CD4-positive, alpha-beta T cell (primary cell): ENCODE results near the gene GRM8. TPM values are rescaled to one million over a fixed set of nuclear protein-coding genes. Genes with fewer than 3 reads are reported as not detected.

ENCODE experiments used
- ATAC-seq: fragments of 200-7000 bp; cut with Tn5 transposase; one replicate; pipeline ENCODE4 v1.10.0; 2022; ENCODE audit warnings: mild to moderate bottlenecking; ENCODE audit not compliant: poor library complexity
- CTCF ChIA-PET: fragments of 350-600 bp; sonication (Branson Sonifier 250); formaldehyde crosslinking; loops from one replicate; lab custom pipeline; 2021; ENCODE audit warnings: antibody characterized with exemption, inconsistent platforms; lab: Charles Lee
- POLR2A ChIA-PET: fragments of 350-600 bp; sonication (Branson Sonifier 250); formaldehyde crosslinking; loops from one replicate; lab custom pipeline; 2021; ENCODE audit warnings: antibody characterized with exemption, inconsistent platforms; lab: Charles Lee
- DNase-seq, 14 experiments: peaks; one replicate each; pipeline ENCODE4 v3.0.0-alpha.2; 2013 to 2020; ENCODE audit warnings: mixed read lengths in 2 of 14
- H3K27ac ChIP-seq, 2 donors: one replicate each; pipeline versions ENCODE4 v1.5.1 to v1.7.0; 2013; ENCODE audit warnings: low read length in 2 of 2, low read depth in 1 of 2, mild to moderate bottlenecking in 1 of 2
- H3K27me3 ChIP-seq, 2 experiments: 1 replicate in 1 of 2; 2 replicates in 1 of 2; pipeline versions ENCODE4 v1.6.1 to v1.7.0; 2013; ENCODE audit warnings: low read length in 2 of 2, control low read depth in 1 of 2, mild to moderate bottlenecking in 1 of 2, moderate library complexity in 1 of 2; ENCODE audit not compliant: insufficient read depth in 2 of 2, control insufficient read depth in 1 of 2
- H3K36me3 ChIP-seq: one replicate; pipeline ENCODE4 v1.6.1; 2013; ENCODE audit warnings: low read length, control low read depth; ENCODE audit not compliant: insufficient read depth
- H3K4me1 ChIP-seq: one replicate; pipeline ENCODE4 v1.6.1; 2013; ENCODE audit warnings: low read length, control low read depth; ENCODE audit not compliant: insufficient read depth
- H3K4me3 ChIP-seq: one replicate; pipeline ENCODE4 v1.5.1; 2013; ENCODE audit warnings: mild to moderate bottlenecking, low read length, moderate library complexity
- H3K9me3 ChIP-seq, 2 experiments: 1 replicate in 1 of 2; 2 replicates in 1 of 2; pipeline versions ENCODE4 v1.6.1 to v1.7.0; 2013; ENCODE audit warnings: low read length in 2 of 2, mild to moderate bottlenecking in 2 of 2, control low read depth in 1 of 2, moderate library complexity in 1 of 2; ENCODE audit not compliant: control insufficient read depth in 1 of 2, insufficient read depth in 1 of 2
- H3K27ac Mint-ChIP-seq: one replicate; pipeline ENCODE4 v1.8.0; 2020; ENCODE audit warnings: mixed read lengths
- H3K27me3 Mint-ChIP-seq: one replicate; pipeline ENCODE4 v1.8.0; 2021; ENCODE audit warnings: mixed read lengths
- H3K36me3 Mint-ChIP-seq: one replicate; pipeline ENCODE4 v1.8.0; 2021; ENCODE audit warnings: low read depth, mixed read lengths
- H3K4me1 Mint-ChIP-seq: one replicate; pipeline ENCODE4 v1.8.0; 2021; ENCODE audit warnings: low read depth, mixed read lengths
- H3K4me3 Mint-ChIP-seq: one replicate; pipeline ENCODE4 v1.8.0; 2020; ENCODE audit warnings: mild to moderate bottlenecking, mixed read lengths
- H3K9me3 Mint-ChIP-seq: one replicate; pipeline ENCODE4 v1.8.0; 2020; ENCODE audit warnings: mixed read lengths
- CTCF ChIP-seq: fragments of 200-600 bp; IDR thresholded peaks from one replicate; pipeline ENCODE4 v1.8.0; 2022; ENCODE audit warnings: antibody characterized with exemption, mild to moderate bottlenecking
- intact Hi-C, 2 experiments: fragments of 100-400 bp; cut with DNase I in 1 of 2; cut with micrococcal nuclease in 1 of 2; formaldehyde crosslinking; loops; one replicate each; pipeline versions ENCODE4 v1.15.1 to v1.9.0; 2023 to 2025; cut with DNase I, micrococcal nuclease
- total RNA-seq, 174 experiments: library from RNA in 2 of 174; stranded (reverse) in 2 of 174; gene quantifications; one replicate each; pipeline ENCODE4 v1.2.3 and lab custom pipeline; 2021 to 2026

GRM8 gene
- total RNA-seq, 2 experiments from 2014 or later, result not detected

GRCh38 chr7:126529833-126530232 is 722.9 kb downstream of the GRM8 start:
- Histone ChIP-seq H3K27ac (no peak overlapping the region), H3K27me3 (no peaks in the 10 kb centered on the region), H3K4me3 (no peak overlapping the region), H3K4me1 (no peaks in the 10 kb centered on the region), H3K36me3 (no peaks in the 10 kb centered on the region), H3K9me3 (peaks cover 0 to 8% of the 10 kb centered on the region in 2 experiments)
- CTCF ChIA-PET, result no interaction called here
- no peaks in the 10 kb centered on the region for H3K36me3 Mint-ChIP-seq
- peaks cover 4% of the 10 kb centered on the region for H3K9me3 Mint-ChIP-seq
- H3K4me1 Mint-ChIP-seq, result no peaks in the 10 kb centered on the region
- H3K27ac Mint-ChIP-seq, result no peak overlapping the region
- POLR2A ChIA-PET, result no interaction called here
- H3K4me3 Mint-ChIP-seq, result no peak overlapping the region
- no peak for TF ChIP-seq CTCF
- H3K27me3 Mint-ChIP-seq, result no peaks in the 10 kb centered on the region
- ATAC-seq (no peak), DNase-seq (no peak)
- intact Hi-C loops, result no loop called here

DNA sequence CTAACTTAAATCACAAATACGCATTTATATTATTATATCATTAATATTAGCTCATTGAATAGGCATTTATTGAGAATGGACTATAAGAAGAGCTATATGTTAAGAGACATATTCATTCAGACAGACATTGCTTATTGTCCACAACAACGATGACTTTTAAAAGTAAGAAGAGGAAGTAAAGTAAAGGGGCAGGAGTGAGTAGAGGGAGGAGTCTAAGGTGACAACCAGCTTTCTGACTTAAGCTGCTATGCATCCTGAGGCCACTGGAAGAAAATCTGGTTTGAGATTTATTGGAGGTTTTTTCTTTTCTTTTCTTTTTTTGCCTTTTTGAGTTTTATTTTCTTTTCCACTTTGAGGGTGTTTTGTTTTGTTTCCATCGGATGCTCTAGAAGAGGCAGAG is 723.5 kb downstream of the GRM8 start:
- Histone ChIP-seq H3K4me3 (no peak overlapping the region), H3K9me3 (peaks cover 0 to 8% of the 10 kb centered on the region in 2 experiments), H3K27me3 (no peaks in the 10 kb centered on the region), H3K4me1 (no peaks in the 10 kb centered on the region), H3K36me3 (no peaks in the 10 kb centered on the region), H3K27ac (no peak overlapping the region)
- Mint-ChIP-seq H3K9me3 (peaks cover 7% of the 10 kb centered on the region), H3K27me3 (no peaks in the 10 kb centered on the region), H3K4me3 (no peak overlapping the region), H3K36me3 (no peaks in the 10 kb centered on the region), H3K4me1 (no peaks in the 10 kb centered on the region), H3K27ac (no peak overlapping the region)
- no peak for ATAC-seq
- TF ChIP-seq CTCF, result no peak
- ChIA-PET CTCF (no interaction called here), POLR2A (no interaction called here)
- intact Hi-C loops, result no loop called here
- no peak for DNase-seq

GRCh38 chr7:126525906-126526305 is 726.8 kb downstream of the GRM8 start:
- no peak for TF ChIP-seq CTCF
- Histone ChIP-seq H3K4me3 (no peak overlapping the region), H3K27me3 (no peaks in the 10 kb centered on the region), H3K9me3 (peaks cover 0 to 11% of the 10 kb centered on the region in 2 experiments), H3K27ac (no peak overlapping the region), H3K4me1 (no peaks in the 10 kb centered on the region), H3K36me3 (no peaks in the 10 kb centered on the region)
- no peaks in the 10 kb centered on the region for H3K27me3 Mint-ChIP-seq
- no peak overlapping the region for H3K27ac Mint-ChIP-seq
- ChIA-PET POLR2A (no interaction called here), CTCF (no interaction called here)
- intact Hi-C loops, result no loop called here
- H3K9me3 Mint-ChIP-seq, result peaks cover 7% of the 10 kb centered on the region
- H3K4me1 Mint-ChIP-seq, result no peaks in the 10 kb centered on the region
- no peak for ATAC-seq
- no peaks in the 10 kb centered on the region for H3K36me3 Mint-ChIP-seq
- no peak overlapping the region for H3K4me3 Mint-ChIP-seq
- DNase-seq, result no peak
